GM18517 (cell line): Measurements from ENCODE around the gene VAMP4.
"Not testable (repeated sequence)": the region's sequence is repeated elsewhere in the genome, so short reads cannot be mapped to it uniquely, and the experiment has no call there.

ENCODE experiments used
- ATAC-seq: cut with Tn5 transposase; IDR thresholded peaks from one replicate; pipeline ENCODE4 v1.9.1; 2021; ENCODE audit warnings: mild to moderate bottlenecking, moderate library complexity; ENCODE audit not compliant: unreplicated experiment

VAMP4 gene

DNA sequence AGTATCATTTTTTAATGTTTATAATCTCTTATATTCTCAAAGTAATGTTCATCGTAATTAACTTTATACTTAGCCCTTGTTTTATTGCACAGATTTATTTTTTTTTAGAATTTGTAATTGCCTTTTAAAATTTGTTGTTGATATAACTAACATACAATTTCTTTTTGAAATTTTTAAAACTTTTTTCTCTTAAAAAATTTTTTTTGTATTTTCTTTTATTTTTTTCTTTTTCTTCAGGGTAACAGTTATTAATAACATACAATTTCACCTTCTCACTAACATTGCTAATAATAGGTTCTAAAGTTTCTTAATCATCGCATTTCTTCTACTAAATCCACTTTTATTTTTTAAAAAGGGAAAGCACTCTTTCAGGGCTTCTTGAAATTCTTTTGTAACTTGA is 11.3 kb upstream of the VAMP4 start:
- ATAC-seq = no peak

DNA sequence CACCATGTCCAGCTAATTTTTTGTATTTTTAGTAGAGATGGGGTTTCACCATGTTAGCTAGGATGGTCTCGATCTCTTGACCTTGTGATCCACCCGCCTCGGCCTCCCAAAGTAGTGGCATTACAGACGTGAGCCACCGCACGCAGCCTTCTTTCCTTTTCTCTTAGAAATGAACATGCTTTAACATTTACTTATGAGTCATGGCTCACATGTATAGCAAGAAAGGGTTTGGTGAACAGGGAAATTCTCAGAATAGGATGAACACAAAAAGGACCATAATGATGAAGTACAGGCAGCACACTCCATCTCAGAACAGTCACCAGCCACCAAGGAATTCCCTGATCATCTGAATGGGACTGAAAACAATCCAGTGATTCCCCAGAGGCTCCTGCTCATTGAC is 9.4 kb upstream of the VAMP4 start:
- no peak for ATAC-seq

GRCh38 chr1:171748651-171749050 is 6.8 kb upstream of the VAMP4 start:
- no peak for ATAC-seq

- ATAC-seq = no peak
Measured at GRCh38 chr1:171744986-171745385, 3.1 kb upstream of the VAMP4 start.

DNA sequence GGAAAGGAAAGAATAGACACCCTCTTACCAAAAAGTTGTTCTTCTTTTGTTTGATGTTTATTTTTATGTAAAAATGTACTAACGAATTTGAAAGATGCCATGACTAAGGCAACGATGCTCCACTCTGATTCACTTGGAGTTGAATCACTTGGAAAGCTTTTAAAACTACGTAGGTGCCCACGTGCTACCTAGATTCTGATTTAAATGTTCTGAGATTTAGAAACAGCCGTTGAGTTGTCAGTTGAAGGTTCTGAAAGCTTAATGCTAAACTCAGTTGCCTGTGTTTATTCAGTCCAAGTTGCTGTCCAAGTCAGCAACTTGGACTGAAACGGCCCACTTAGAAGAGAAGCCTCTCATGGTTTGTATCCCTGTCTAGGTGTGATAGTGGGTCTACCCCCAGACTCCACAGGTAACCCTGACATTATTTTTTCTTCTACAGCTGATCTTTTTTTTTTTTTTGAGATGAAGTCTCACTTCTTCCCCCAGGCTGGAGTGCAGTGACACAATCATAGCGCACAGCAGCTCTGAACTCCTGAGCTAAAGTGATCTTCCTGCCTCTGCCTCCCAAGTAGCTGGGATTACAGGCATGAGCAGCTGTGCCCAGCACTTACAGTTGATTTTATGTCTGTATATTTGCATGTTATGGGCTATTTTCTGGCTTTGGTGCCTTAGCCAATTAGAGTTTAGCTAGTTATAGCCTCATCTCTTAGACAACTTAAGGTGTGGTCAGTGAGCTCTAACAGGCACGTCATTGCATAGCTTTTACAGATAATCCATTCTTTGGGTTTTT is 1.4 kb upstream of the VAMP4 start:
- ATAC-seq = no peak

DNA sequence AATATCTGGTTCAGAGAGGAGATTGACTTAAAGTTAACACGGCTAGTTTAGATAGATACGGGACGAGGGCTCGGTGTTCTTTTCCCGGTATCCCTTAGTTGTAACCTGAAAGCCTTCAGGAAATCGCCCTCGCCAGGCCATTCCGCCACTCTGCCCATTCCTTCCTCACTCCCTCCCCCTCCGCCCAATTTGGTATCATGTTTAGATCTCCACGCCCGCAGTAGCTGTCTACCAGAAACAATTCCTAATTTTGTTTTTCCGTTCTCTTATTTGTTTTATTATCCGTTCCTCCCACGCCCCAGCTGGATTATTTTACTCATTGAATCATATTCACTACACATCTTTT is 685 bp upstream of the VAMP4 start:
- peak; percentile 2 for ATAC-seq

DNA sequence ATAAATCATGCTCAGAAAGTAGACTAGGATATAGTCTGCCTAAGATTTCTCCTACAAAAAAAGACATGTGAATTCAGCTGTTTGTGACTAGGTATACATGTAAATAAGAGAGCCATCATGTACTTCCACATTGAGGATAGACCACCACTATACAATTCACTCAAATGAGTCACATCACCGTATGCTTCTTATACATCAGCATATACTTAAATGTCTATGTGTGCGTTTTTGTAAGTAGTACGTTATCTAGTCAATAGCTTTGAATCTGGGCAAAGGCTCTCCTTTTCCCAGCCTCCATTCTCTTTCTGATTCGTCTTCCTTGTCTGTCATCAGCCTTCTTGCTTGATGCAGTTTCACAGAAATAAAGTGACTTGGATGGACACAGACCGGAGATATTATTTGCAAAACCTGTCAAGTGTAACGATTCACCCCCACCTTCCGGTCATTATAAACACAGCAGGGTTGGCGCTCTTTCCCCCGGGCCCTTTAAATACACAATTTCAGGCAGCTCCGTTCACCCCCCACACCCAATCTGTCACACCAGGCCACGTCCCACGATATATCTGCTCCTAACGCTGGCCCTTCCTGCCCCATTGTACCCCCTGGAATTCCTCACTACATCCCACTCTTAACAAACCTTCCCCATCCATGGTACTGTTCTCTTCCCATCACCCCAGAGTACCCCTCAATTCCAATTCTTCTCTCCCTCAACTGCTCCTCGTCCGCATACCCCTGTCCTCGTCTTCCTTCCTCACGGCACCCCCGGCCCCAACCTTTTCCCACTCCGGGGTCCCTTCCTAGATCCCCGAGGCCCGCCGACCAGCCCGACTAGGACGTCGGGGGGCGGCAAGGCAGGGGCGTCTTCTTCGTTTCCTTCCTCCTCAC is 636 bp downstream of the VAMP4 start:
- ATAC-seq = no peak

DNA sequence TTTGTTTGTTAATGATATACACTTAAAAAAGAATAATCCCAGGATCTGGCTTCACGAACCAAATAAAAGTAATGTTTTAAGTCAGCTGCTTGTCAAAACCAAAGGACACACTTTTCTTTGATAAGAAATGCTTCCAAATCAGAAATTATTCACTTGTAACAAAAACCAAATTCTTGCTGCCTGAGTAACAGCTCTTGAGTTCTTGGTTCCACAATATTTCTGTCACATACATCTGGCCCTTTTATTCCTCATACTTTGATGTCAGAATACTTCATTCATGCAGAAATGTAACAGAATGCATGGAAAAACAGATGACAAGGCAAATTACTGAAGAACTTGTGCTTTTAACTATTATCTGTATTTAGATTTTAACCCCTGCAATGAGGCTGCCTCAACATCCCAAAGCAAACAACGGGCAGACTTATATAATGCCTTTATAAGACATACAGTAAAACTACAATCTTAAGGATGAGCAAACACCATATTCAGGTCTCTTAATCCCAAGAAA is 1.5 kb downstream of the VAMP4 start:
- ATAC-seq = no peak

DNA sequence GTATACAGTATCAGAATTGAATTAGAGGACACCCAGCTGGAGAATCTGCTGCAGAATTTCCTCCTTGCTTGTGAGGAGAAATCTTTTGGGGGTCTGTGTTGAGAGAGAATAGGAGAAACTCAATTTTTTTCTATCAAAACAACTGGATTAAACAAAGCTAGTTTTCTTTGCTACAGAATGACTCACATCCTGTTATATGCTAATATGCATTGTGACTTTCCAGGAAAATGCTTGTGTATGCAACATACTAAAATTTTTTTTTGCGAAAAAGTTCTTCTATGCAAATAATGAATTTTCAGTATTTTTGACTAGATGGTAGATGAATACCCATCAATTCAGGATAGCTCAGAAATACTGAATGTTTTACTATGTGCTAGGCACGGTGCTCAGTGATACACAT is 2.2 kb downstream of the VAMP4 start:
- ATAC-seq = no peak

GRCh38 chr1:171738911-171739310 is 3.0 kb downstream of the VAMP4 start:
- no peak for ATAC-seq

- no peak for ATAC-seq
Measured at GRCh38 chr1:171736196-171736595, 5.7 kb downstream of the VAMP4 start.

DNA sequence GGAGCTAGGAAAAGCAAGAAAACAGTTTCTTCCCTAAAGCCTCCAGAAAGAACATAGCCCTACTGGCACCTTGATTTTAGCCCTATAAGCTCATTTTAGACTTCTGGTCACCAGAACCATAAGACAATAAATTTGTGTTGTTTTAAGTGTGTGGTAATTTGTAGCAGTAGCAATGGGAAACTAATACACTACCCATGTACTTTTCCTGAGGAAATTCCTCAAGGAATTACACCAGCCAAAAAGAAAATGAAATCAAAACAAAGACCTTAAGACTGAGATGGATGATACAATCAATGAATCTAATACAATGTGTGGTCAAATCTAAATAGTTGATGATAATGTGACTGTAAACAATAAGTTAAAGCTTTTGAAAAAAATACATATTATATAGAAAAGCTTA is 11.8 kb downstream of the VAMP4 start:
- no peak for ATAC-seq

- ATAC-seq = no peak
Measured at GRCh38 chr1:171727778-171728177, 14.1 kb downstream of the VAMP4 start.

GRCh38 chr1:171723180-171723579 is 18.7 kb downstream of the VAMP4 start:
- not testable (repeated sequence) for ATAC-seq

DNA sequence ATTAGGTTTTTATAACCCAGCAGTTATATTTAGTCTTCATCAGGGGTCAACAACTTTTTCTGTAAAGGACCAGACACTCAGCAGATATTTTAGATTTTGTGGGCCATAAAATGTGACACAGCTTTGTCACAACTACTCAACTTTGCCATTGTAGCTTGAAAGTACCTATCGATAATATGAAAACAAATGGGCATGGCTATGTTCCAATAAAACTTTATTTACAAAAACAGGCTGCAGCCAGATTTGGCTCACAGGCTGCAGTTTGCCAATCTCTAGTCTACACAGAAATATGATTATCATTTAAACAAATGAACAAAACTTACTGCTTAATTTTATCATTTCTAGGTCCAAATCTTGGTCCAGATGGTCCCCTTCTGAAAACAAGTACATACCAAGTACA is 23.0 kb downstream of the VAMP4 start:
- ATAC-seq = no peak

DNA sequence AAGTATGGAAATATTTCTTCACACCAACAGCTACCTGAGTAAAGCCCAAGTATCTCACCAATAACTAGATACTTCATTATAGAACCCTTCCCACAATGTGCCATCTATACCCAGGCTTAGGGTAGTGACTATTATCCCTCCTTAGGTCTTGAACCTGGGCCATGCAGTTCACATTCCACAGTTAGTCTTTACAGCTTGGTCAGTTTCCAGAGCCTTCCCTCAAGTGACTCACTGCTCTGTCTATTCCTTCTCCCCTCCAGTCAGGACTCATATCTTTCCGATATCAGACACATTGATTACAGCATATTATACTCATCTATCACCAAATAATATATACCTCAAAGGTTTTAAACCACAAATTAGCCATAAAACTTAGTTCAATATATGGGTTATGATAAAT is 23.6 kb downstream of the VAMP4 start:
- ATAC-seq = no peak

- ATAC-seq = no peak
Measured at GRCh38 chr1:171717062-171717718, 24.7 kb downstream of the VAMP4 start.

DNA sequence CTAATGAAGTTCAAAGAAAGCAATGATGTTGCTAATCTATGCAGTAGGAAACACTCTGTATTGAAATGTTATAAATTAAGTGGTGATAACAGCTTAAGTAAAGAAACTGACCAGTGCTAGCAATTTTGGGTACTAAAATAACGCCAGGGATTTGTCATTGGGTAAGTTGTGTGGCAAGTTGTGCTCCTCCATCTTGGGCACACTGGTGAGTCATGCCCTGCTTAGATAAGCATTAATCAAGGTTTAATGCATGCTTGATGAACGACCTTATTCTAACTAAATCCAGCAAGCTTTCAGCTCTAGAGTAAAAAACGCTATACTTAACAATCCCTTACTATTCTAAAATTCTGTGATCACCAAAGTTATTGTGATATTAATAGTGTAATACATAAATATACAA is 25.2 kb downstream of the VAMP4 start:
- no peak for ATAC-seq

GRCh38 chr1:171715813-171716251 is 26.0 kb downstream of the VAMP4 start:
- ATAC-seq = no peak

DNA sequence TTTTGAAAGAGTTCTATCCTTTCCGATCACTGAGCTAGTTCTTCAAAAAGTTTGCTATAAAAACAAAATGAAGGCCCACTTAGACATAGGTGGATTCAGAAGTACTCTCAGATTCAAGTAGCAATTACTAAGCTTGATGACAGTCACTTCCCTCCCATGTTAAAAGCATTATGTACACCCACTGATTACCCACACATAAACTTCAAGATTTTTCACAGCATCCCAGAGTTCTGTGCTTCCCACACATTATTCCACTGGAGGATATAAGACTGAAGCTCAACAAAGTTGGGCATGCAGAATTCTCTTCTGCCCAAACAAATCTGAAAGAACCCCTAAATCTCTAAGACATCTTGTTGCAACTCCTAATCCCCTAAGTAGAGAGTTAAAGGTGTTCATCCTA is 29.5 kb downstream of the VAMP4 start:
- ATAC-seq = no peak

DNA sequence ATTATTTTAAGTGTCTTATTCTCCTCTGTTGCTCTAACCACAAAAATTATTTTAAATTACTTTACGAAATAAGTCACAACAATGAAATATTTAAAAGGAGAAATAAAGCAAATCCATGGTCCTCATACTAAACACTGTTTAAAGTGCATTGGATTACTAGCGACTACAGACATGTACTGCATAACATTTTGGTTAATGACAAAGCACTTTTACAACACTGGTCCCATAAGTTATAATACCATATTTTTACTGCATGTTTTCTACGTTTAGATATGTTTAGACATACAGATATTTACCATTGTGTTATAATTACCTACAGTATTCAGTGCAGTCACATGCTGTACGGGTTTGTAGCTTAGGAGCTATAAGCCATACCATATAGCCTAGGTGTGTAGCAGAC is 30.2 kb downstream of the VAMP4 start:
- no peak for ATAC-seq

GRCh38 chr1:171707583-171707982 is 34.3 kb downstream of the VAMP4 start:
- no peak for ATAC-seq
